Osteoblast (primary cell): ENCODE results near the gene BTBD2. TPM values are rescaled to one million over a fixed set of nuclear protein-coding genes. Genes with fewer than 3 reads are reported as not detected.

ENCODE experiments used
- DNase-seq: peaks from one replicate; pipeline ENCODE4 v3.0.0; 2011; ENCODE audit warnings: low spot score, mixed read lengths; ENCODE audit not compliant: insufficient read length; ENCODE audit errors: missing footprints
- H2AFZ ChIP-seq: 2 replicates; pipeline ENCODE4 v1.6.0; 2011; ENCODE audit warnings: mild to moderate bottlenecking, low read length
- H3K27ac ChIP-seq: 2 replicates; pipeline ENCODE4 v1.5.1; 2011; ENCODE audit warnings: mild to moderate bottlenecking, low read depth, low read length, moderate library complexity
- H3K27me3 ChIP-seq: 2 replicates; pipeline ENCODE4 v1.6.0; 2012; ENCODE audit warnings: mild to moderate bottlenecking, control low read depth, inconsistent platforms, low read length, moderate library complexity; ENCODE audit not compliant: insufficient read depth
- H3K36me3 ChIP-seq: 2 replicates; pipeline ENCODE4 v1.5.1; 2011; ENCODE audit warnings: mild to moderate bottlenecking, low read length, control low read depth, moderate library complexity; ENCODE audit not compliant: insufficient read depth
- H3K4me1 ChIP-seq: 2 replicates; pipeline ENCODE4 v1.5.1; 2011; ENCODE audit warnings: mild to moderate bottlenecking, low read length, control low read depth, moderate library complexity; ENCODE audit not compliant: insufficient read depth
- H3K4me2 ChIP-seq: 2 replicates; pipeline ENCODE4 v1.6.0; 2011; ENCODE audit warnings: mild to moderate bottlenecking, low read length; ENCODE audit not compliant: insufficient read depth
- H3K4me3 ChIP-seq: fragments of 200-600 bp; sonication (generic); 3 replicates; pipeline ENCODE4 v1.5.1; 2012; ENCODE audit warnings: mild to moderate bottlenecking, low read length, inconsistent platforms; ENCODE audit not compliant: insufficient read depth
- H3K79me2 ChIP-seq: 2 replicates; pipeline ENCODE4 v1.6.0; 2012; ENCODE audit warnings: mild to moderate bottlenecking, low read length, control low read depth, inconsistent platforms; ENCODE audit not compliant: insufficient read depth
- H3K9me3 ChIP-seq: 2 replicates; pipeline ENCODE4 v1.5.1; 2011; ENCODE audit warnings: low read depth, low read length, control low read depth
- H4K20me1 ChIP-seq: 2 replicates; pipeline ENCODE4 v1.6.0; 2012; ENCODE audit warnings: mild to moderate bottlenecking, low read length, control low read depth; ENCODE audit not compliant: insufficient read depth
- total RNA-seq: library from RNA; depleted of rRNA; stranded (reverse); fragments of >200 nt; gene quantifications from 2 replicates; pipeline ENCODE4 v1.2.3, GENCODE V29; 2012
- TF ChIP-seq, protein P1 (sequence below): IDR thresholded peaks from 2 replicates; pipeline ENCODE4 v1.5.1; 2011; ENCODE audit warnings: mild to moderate bottlenecking, low read depth, low read length, moderate library complexity; ENCODE audit errors: extremely low read depth

BTBD2 gene
- total RNA-seq, 1 donor: 57.5 TPM

DNA sequence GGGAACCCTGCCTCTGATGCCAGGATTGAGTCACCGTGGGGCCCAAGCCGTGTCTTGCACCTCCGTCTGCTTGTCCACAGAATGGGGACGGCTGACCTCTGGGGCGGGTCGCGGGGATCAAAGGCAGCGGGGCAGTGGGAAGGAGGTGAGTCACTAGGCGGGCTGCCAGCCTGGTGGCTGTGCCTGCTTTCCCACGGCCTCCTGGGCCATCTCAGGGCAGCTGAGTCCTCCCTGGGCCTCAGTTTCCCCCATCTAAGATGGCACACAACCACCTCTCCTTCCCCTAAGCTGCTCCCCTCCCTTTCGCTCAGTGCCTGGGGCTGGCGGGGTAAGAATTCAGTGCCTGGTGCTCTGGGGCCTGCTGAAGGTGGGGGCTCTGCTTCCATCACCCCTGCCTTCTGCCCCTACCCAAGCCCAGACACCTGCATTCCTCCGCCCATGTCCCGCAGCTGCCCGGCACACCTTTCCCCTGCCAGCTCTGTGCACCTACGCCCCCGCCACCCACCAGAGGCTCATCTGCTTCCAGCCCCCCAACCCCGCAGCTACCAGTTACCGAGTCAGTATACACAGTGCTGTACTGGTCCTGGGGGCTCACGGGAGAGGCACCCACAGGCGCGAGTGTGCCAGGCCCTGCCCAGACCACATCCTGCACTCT lies 32.1 kb upstream of the BTBD2 start:
- H3K36me3 ChIP-seq: peaks cover 19% of the 10 kb centered on the region
- H3K4me2 ChIP-seq: no peak overlapping the region
- no peaks in the 10 kb centered on the region for H3K9me3 ChIP-seq
- no peaks in the 10 kb centered on the region for H3K27me3 ChIP-seq
- TF ChIP-seq, protein P1, sequence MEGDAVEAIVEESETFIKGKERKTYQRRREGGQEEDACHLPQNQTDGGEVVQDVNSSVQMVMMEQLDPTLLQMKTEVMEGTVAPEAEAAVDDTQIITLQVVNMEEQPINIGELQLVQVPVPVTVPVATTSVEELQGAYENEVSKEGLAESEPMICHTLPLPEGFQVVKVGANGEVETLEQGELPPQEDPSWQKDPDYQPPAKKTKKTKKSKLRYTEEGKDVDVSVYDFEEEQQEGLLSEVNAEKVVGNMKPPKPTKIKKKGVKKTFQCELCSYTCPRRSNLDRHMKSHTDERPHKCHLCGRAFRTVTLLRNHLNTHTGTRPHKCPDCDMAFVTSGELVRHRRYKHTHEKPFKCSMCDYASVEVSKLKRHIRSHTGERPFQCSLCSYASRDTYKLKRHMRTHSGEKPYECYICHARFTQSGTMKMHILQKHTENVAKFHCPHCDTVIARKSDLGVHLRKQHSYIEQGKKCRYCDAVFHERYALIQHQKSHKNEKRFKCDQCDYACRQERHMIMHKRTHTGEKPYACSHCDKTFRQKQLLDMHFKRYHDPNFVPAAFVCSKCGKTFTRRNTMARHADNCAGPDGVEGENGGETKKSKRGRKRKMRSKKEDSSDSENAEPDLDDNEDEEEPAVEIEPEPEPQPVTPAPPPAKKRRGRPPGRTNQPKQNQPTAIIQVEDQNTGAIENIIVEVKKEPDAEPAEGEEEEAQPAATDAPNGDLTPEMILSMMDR: no peak
- H2AFZ ChIP-seq: no peak overlapping the region
- no peak overlapping the region for H3K4me3 ChIP-seq
- DNase-seq: peak; percentile 95
- H3K4me1 ChIP-seq: peaks cover 23% of the 10 kb centered on the region
- no peak overlapping the region for H3K27ac ChIP-seq
- peaks cover 58% of the 10 kb centered on the region for H3K79me2 ChIP-seq
- H4K20me1 ChIP-seq: peaks cover 72% of the 10 kb centered on the region

DNA sequence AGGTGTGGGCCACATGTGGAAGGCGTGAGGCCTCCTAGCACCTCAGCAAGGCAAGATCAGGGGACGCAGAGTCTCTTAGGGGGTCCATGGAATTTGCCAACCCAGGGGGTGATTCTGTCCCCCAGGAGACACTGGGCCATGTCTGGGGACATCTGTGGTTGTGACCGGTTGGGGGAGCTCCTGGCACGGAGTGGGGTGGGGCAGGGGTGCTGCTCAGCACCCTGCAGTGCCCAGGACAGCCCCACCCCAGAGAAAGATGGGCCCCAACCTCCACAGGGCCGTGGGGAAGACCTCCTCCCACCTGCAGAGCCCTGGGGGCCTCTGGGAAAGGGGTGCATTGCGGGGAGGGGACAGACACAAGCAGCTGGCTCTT lies 31.5 kb upstream of the BTBD2 start:
- no peak overlapping the region for H3K4me2 ChIP-seq
- no peaks in the 10 kb centered on the region for H3K9me3 ChIP-seq
- H2AFZ ChIP-seq: no peak overlapping the region
- peaks cover 58% of the 10 kb centered on the region for H3K79me2 ChIP-seq
- peaks cover 23% of the 10 kb centered on the region for H3K36me3 ChIP-seq
- no peak overlapping the region for H3K27ac ChIP-seq
- H3K4me3 ChIP-seq: no peak overlapping the region
- TF ChIP-seq, protein P1: no peak
- peaks cover 27% of the 10 kb centered on the region for H3K4me1 ChIP-seq
- peaks cover 75% of the 10 kb centered on the region for H4K20me1 ChIP-seq
- peak; percentile 72 for DNase-seq
- no peaks in the 10 kb centered on the region for H3K27me3 ChIP-seq

DNA sequence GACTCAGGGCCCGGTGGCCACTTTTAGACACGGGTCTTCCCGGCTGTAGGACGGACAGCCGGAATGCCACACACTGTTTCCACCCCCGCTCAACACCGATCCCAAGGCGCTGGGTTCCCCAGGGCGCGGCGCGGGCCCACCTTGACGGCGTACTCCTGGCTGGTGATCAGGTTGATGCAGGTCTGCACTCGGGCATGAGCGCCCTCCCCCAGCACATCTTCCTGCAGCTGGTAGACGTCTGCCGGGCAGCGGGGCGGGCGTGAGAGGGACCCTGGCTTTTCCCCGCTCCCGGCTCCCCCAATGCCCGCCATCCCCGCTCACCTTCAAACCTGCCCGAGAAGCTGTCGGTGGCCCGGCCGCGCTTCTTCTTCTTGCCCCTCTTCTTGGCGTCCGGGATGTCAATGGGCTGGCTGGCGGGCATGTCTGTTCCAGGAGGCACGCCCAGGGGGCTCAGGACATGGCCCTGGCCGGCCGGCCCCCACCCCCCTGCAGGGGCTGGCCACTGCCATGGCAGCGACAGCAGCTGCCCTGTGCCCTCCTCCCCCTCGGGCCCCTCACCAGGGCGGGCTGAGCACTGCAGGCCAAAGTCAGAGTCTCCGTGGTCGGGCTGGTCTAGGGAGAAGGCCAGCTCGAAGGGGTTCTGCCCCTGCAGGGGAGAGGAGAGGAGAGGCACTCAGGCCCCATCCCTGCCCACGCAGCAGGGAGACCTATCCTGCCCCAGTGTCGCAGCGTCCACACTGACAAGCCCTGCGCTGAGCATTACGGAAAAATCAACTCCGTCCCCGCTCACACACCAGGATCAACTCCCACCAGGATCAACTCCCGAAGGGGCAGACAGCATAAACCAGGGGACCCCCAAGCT lies 30.8 kb upstream of the BTBD2 start:
- no peak overlapping the region for H3K27ac ChIP-seq
- no peak overlapping the region for H3K4me3 ChIP-seq
- peaks cover 22% of the 10 kb centered on the region for H3K4me1 ChIP-seq
- H3K4me2 ChIP-seq: no peak overlapping the region
- DNase-seq: peak; percentile 82
- no peak overlapping the region for H2AFZ ChIP-seq
- H3K36me3 ChIP-seq: peaks cover 23% of the 10 kb centered on the region
- peaks cover 80% of the 10 kb centered on the region for H4K20me1 ChIP-seq
- TF ChIP-seq, protein P1: no peak
- H3K79me2 ChIP-seq: peaks cover 58% of the 10 kb centered on the region
- no peaks in the 10 kb centered on the region for H3K27me3 ChIP-seq
- H3K9me3 ChIP-seq: no peaks in the 10 kb centered on the region

DNA sequence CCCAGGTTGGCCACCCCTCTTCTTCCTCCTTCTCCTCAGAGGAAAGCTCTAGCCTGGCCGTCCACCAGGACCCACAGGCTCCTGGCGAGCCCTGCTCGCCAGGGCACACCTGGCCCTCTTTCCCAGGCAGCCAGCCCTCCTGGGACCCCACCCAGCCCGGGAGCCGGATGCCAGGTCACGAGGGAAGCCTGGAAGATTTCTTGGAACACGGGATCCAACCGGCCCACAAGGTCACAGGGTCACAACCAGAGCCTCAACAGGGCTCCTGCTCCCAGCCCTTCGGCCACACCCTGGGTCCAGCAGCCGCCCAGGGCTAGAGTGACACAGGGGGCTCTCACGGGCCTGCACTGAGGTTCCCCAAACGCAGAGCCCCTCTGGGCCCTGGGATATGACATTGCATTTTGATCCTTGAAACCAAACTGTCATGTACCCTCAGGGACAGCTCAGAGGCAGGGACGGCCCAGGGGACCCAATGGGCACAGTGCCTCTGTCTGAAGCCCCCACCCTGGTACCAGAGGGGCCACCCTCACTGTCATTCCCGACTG lies 30.1 kb upstream of the BTBD2 start:
- Histone ChIP-seq H3K9me3 (no peaks in the 10 kb centered on the region), H3K4me3 (no peak overlapping the region), H3K4me1 (peaks cover 22% of the 10 kb centered on the region), H3K4me2 (no peak overlapping the region), H3K27me3 (no peaks in the 10 kb centered on the region), H3K36me3 (peaks cover 24% of the 10 kb centered on the region), H2AFZ (no peak overlapping the region), H4K20me1 (peaks cover 86% of the 10 kb centered on the region), H3K79me2 (peaks cover 55% of the 10 kb centered on the region), H3K27ac (no peak overlapping the region)
- TF ChIP-seq, protein P1: no peak
- peak; percentile 66 for DNase-seq
